Esophagus squamous epithelium (tissue), 5 donors: ENCODE data around the gene ZNF747. TPM values are rescaled to one million over a fixed set of nuclear protein-coding genes. Genes with fewer than 3 reads are reported as not detected.

ENCODE experiments used
- DNase-seq: peaks from one replicate; lab custom pipeline; 2025; lab: John Stamatoyannopoulos, UW
- H3K27ac ChIP-seq, 4 donors: fragments of 200-600 bp; sonication (generic); one replicate each; pipeline ENCODE4 v1.5.1; 2016 to 2019; ENCODE audit warnings: mild to moderate bottlenecking in 1 of 4
- H3K27me3 ChIP-seq, 4 donors: fragments of 200-600 bp; sonication (generic); 1 replicate in 3 of 4; 2 replicates in 1 of 4; pipeline versions ENCODE4 v1.5.1 to v1.6.0; 2017 to 2021; ENCODE audit warnings: antibody characterized with exemption in 1 of 4
- H3K36me3 ChIP-seq, 3 donors: fragments of 200-600 bp; sonication (generic); one replicate each; pipeline ENCODE4 v1.5.1; 2016 to 2019
- H3K4me1 ChIP-seq, 3 donors: fragments of 200-600 bp; sonication (generic); one replicate each; pipeline ENCODE4 v1.5.1; 2017 to 2019
- H3K4me3 ChIP-seq, 4 donors: fragments of 200-600 bp; sonication (generic); 1 replicate in 3 of 4; 2 replicates in 1 of 4; pipeline ENCODE4 v1.5.1; 2016 to 2019; ENCODE audit warnings: mild to moderate bottlenecking in 2 of 4, moderate library complexity in 1 of 4
- H3K9me3 ChIP-seq, 3 donors: fragments of 200-600 bp; sonication (generic); one replicate each; pipeline ENCODE4 v1.5.1; 2016 to 2019
- POLR2A ChIP-seq, 4 donors: fragments of 450-650 bp; IDR thresholded peaks; one replicate each; pipeline ENCODE4 v1.6.1; 2017; ENCODE audit warnings: antibody characterized with exemption in 4 of 4, mild to moderate bottlenecking in 4 of 4, moderate library complexity in 3 of 4
- WGBS, 2 donors: methylation state at CpG; one replicate each; pipeline ENCODE4 v1.1.5; 2018; 5-methylcytosine and 5-hydroxymethylcytosine counted together
- intact Hi-C: fragments of 100-400 bp; cut with DNase I; formaldehyde crosslinking; loops from one replicate; pipeline ENCODE4 v1.15.0; 2022
- total RNA-seq, 4 donors: library from RNA; depleted of rRNA; stranded (reverse); fragments of >200 nt; gene quantifications; one replicate each; pipeline ENCODE4 v1.1.0, GENCODE V29; 2016
- TF ChIP-seq, protein P1 (sequence below), 6 experiments: fragments of 450-650 bp in 4 of 6; fragments of 200-600 bp in 2 of 6; sonication (generic) in 2 of 6; IDR thresholded peaks; one replicate each; pipeline ENCODE4 v1.5.1; 2016 to 2019; ENCODE audit warnings: antibody characterized with exemption in 6 of 6, mild to moderate bottlenecking in 4 of 6, moderate library complexity in 4 of 6
- donor health status: DM: yes; HTN: yes; CAD: no.

ZNF747 gene
- total RNA-seq, 4 donors from 2014 or later, result 7.2 to 12.4 (median 8.3) TPM

DNA sequence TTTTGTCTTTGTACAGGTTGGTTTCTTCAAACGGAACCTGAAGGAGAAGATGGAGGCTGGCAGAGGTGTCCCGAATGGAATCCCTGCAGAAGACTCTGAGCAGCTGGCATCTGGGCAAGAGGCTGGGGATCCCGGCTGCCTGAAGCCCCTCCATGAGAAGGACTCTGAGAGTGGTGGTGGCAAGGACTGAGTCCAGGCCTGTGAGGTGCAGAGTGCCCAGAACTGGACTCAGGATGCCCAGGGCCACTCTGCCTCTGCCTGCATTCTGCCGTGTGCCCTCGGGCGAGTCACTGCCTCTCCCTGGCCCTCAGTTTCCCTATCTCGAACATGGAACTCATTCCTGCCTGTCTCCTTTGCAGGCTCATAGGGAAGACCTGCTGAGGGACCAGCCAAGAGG is 13.2 kb downstream of the ZNF747 start:
- Histone ChIP-seq H3K9me3 (no peaks in the 10 kb centered on the region), H3K4me3 (no peak overlapping the region), H3K27me3 (no peaks in the 10 kb centered on the region), H3K27ac (no peak overlapping the region), H3K4me1 (peaks cover 0 to 26% (median 0%) of the 10 kb centered on the region in 3 donors), H3K36me3 (peaks cover 0 to 16% (median 0%) of the 10 kb centered on the region in 3 donors)
- WGBS, 2 donors, result 82 to 93% methylated on average over 3 to 5 of the region's 7 CpGs
- no peak for TF ChIP-seq POLR2A (IDR thresholded peaks at IDR 0.05)
- TF ChIP-seq, protein P1, sequence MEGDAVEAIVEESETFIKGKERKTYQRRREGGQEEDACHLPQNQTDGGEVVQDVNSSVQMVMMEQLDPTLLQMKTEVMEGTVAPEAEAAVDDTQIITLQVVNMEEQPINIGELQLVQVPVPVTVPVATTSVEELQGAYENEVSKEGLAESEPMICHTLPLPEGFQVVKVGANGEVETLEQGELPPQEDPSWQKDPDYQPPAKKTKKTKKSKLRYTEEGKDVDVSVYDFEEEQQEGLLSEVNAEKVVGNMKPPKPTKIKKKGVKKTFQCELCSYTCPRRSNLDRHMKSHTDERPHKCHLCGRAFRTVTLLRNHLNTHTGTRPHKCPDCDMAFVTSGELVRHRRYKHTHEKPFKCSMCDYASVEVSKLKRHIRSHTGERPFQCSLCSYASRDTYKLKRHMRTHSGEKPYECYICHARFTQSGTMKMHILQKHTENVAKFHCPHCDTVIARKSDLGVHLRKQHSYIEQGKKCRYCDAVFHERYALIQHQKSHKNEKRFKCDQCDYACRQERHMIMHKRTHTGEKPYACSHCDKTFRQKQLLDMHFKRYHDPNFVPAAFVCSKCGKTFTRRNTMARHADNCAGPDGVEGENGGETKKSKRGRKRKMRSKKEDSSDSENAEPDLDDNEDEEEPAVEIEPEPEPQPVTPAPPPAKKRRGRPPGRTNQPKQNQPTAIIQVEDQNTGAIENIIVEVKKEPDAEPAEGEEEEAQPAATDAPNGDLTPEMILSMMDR (IDR thresholded peaks at IDR 0.05), result no peak
- DNase-seq, result no peak
- intact Hi-C loops, result no loop called here

DNA sequence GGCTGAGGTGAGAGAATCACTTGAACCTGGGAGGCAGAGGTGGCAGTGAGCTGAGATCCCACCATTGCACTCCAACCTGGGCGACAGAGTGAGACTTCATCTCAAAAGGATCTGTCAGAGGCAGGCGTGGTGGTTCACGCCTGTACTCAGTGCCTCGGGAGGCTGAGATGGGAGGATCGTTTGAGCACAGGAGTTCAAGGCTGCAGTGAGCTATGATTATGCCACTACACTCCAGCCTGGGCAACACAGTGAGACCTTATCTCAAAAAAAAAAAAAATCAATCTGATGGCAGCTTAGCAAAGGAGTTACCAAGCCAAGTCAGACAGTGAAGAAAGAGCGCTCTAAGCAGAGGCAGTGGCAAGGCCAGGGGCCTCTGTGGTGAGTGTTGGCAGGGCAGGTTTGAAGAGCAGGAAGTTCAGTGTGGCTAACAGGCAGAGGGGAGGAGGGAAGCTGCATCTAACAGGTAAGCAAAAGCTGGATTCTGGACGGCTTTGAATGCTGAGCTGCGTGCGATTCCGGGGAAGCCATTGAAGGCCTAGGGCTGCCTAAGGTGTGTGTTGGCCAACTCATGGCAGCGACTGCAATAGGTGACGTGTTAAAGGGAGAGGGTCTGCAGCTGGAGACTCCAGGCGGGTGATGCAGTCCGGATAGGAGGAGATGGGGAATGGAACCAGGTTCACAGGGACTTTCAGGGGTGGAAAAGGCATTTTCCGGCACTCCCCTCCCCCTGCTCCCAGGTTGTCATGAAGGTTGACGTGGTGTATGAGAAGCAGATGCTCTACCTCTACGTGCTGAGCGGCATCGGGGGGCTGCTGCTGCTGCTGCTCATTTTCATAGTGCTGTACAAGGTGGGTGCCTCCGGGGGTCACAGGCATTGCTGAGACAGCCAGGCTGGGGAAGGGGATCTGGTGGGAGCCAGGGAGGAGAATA is 15.3 kb downstream of the ZNF747 start:
- no peak for DNase-seq
- WGBS, 2 donors, result 85 to 92% methylated on average over 15 to 19 of the region's 20 CpGs
- Histone ChIP-seq H3K4me3 (no peak overlapping the region), H3K4me1 (peaks cover 0 to 7% (median 0%) of the 10 kb centered on the region in 3 donors), H3K9me3 (no peaks in the 10 kb centered on the region), H3K27ac (no peak overlapping the region), H3K36me3 (peaks cover 0 to 6% (median 0%) of the 10 kb centered on the region in 3 donors), H3K27me3 (no peaks in the 10 kb centered on the region)
- intact Hi-C loops, result no loop called here
- TF ChIP-seq POLR2A (IDR thresholded peaks at IDR 0.05), result no peak
- TF ChIP-seq, protein P1 (IDR thresholded peaks at IDR 0.05), result no peak

DNA sequence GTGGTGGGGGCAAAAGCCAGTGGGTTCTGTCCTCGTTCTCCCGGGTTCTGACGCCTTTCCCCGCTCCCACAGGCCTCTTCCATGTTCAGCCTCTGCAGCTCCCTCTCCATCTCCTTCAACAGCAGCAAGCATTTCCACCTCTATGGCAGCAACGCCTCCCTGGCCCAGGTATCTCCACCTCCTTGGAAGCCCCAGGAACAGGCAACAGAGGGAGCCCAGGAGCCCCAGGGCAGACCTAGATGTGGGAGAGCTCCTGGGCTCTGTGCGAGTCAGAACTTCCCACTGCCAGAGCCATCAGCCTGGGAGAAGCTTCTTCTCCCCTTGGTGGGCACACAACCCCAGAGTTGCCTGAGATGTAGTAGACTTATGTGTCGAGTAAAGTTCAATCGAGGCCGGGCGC is 16.1 kb downstream of the ZNF747 start:
- Histone ChIP-seq H3K27me3 (no peaks in the 10 kb centered on the region), H3K4me1 (peaks cover 0 to 3% (median 0%) of the 10 kb centered on the region in 3 donors), H3K27ac (no peak overlapping the region), H3K9me3 (no peaks in the 10 kb centered on the region), H3K4me3 (no peak overlapping the region), H3K36me3 (no peaks in the 10 kb centered on the region)
- WGBS, 2 donors, result 84 to 91% methylated on average over 7 to 9 of the region's 10 CpGs
- intact Hi-C loops, result no loop called here
- TF ChIP-seq, protein P1 (IDR thresholded peaks at IDR 0.05), result no peak
- no peak for TF ChIP-seq POLR2A (IDR thresholded peaks at IDR 0.05)
- no peak for DNase-seq

DNA sequence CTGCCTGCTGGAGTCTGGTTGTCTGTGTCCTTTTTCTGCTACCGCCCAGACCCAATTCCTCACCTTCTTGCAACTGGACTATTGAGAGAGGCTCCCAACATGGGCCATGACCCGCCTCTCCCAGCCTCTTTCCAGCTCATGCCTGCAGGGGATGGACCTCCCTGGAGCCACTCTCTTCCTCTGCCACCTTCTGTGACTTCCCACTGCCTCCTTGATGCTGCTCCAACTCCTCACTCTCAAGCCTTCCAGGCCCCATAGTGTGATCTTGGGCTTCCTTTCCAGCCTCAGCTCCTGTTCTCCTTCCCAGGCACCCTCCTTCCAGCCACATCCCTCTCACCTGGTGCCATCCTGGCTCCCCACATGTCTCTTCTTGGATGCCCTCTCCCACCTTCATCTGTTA is 19.4 kb downstream of the ZNF747 start:
- WGBS, 2 donors, result 82 to 84% methylated on average over 2 of the region's 2 CpGs

More for the DNA sequence above, 19.4 kb downstream of the ZNF747 start:
- no peaks in the 10 kb centered on the region for H3K27me3 ChIP-seq
- DNase-seq, result no peak
- no peaks in the 10 kb centered on the region for H3K9me3 ChIP-seq
- no peaks in the 10 kb centered on the region for H3K4me1 ChIP-seq
- H3K4me3 ChIP-seq, result no peak overlapping the region
- intact Hi-C loops, result no loop called here
- H3K27ac ChIP-seq, result no peak overlapping the region
- H3K36me3 ChIP-seq, result no peaks in the 10 kb centered on the region
- no peak for TF ChIP-seq POLR2A (IDR thresholded peaks at IDR 0.05)
- TF ChIP-seq, protein P1 (IDR thresholded peaks at IDR 0.05), result no peak
